NB4 (cell line): Measurements from ENCODE around the gene TSHZ2.

Experiments used
- POLR2A ChIP-seq: IDR thresholded peaks from 2 replicates; pipeline ENCODE4 v1.6.1; 2011; ENCODE audit warnings: mild to moderate bottlenecking; ENCODE audit not compliant: insufficient read length; ENCODE audit errors: extremely low read depth
- TF ChIP-seq, protein P1 (sequence below): IDR thresholded peaks from one replicate; pipeline ENCODE4 v1.5.1; 2012; ENCODE audit warnings: low read depth, low read length

DNA sequence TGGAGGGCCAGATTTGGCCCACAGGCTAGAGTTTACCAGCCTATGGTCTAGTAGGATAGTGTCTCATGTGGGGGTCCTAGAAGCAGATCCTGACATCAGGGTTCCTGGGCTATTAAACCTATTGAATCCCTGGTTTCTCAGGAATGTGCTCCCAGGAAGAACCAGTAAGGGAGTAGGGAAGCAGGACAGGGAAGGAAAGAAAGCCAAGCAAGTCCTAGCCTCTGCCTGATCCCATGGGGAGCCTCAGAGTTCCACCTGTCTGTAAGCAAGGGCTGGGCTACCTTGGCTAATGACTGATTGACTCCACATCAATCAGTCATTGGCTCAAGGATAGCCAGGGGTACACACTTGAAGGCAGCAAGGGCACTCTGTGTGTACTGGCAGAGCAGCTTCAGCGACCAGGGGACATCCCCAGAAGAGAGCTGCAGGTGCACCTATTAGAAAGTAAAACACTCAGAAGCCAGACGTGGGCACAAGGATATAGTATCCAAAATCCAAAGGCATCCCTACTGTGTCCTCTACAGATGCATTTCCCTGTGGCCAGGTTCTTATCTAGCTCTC, 309.5 kb downstream of the TSHZ2 start:
- TF ChIP-seq POLR2A = no peak
- TF ChIP-seq, protein P1, sequence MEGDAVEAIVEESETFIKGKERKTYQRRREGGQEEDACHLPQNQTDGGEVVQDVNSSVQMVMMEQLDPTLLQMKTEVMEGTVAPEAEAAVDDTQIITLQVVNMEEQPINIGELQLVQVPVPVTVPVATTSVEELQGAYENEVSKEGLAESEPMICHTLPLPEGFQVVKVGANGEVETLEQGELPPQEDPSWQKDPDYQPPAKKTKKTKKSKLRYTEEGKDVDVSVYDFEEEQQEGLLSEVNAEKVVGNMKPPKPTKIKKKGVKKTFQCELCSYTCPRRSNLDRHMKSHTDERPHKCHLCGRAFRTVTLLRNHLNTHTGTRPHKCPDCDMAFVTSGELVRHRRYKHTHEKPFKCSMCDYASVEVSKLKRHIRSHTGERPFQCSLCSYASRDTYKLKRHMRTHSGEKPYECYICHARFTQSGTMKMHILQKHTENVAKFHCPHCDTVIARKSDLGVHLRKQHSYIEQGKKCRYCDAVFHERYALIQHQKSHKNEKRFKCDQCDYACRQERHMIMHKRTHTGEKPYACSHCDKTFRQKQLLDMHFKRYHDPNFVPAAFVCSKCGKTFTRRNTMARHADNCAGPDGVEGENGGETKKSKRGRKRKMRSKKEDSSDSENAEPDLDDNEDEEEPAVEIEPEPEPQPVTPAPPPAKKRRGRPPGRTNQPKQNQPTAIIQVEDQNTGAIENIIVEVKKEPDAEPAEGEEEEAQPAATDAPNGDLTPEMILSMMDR = no peak
